Brain pericyte (primary cell): ENCODE data around the gene MAPKAP1.

Experiments used
- DNase-seq: peaks from one replicate; pipeline ENCODE4 v3.0.0-alpha.2; 2012; ENCODE audit warnings: low read depth, low spot score

The MAPKAP1 gene

DNA sequence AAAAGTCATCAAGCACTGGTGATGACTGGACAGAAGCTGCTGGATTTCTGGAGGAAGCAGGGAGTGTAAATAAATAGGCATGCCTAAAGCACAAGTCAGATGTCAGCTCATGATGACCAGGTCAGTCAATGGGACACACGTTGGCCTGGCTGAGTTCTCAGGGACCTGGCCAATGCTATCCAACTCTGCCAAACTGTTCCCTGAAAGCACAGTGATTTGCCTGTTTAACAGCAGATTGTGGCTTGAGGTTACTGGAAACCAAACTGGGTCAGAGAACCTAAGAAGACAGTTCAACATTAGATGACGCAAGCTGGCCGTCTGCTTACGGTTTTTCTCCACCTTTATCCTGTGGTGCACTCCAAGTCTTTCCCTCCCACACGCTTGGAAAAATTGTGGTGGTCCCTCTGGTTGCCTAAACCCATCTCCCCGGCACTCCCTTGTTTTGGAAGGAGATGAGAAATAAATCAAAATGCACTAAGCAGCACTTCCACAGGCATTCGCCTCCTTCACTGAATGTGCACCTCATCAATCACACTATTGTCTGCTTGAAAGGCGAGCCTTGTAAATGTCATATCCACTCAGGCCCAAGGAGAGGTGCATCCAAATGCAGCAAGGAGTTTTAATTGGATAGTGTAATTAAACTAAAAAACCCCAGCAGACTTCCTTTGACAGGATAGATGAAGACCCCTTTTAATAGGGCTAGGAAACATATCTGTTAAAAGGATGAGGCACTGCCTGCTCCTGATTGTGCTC is 245.9 kb downstream of the MAPKAP1 start:
- no peak for DNase-seq

DNA sequence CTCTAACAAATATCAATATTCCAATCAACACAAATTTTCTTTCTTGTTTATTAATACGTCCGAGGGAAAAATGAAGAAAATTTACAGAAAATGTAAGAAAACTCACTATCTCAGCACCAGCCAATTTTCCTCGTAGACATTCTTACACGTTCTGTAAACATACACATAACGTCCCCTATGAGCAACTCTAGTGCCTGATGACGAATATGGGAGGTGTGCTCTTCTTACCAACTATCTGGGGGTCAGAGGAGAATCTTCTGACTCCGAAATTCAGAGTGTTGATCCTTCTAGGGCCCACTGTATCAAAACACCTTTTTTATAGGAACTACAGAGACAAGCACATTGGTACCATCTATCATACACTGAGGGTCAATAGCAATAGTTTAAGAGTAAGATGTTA is 246.7 kb downstream of the MAPKAP1 start:
- DNase-seq = no peak

DNA sequence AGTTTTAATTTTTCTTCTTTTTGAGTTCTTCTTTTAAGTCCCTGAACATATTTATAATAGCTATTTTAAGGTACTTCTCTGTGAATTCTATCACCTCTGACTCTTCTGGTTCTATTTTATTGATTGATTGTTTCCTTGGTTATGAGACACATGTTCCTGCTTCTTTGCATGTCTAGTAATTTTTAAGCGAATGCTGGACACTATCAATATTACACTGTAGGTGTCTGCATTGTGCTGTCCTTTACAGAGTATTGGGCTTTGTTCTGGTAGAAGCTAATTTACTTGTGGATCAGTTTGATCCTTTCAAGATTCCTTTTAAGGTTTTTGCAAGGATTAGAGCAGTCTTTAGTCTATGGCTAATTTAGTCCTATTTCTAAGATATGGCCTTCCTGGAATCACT is 249.7 kb downstream of the MAPKAP1 start:
- DNase-seq = no peak

DNA sequence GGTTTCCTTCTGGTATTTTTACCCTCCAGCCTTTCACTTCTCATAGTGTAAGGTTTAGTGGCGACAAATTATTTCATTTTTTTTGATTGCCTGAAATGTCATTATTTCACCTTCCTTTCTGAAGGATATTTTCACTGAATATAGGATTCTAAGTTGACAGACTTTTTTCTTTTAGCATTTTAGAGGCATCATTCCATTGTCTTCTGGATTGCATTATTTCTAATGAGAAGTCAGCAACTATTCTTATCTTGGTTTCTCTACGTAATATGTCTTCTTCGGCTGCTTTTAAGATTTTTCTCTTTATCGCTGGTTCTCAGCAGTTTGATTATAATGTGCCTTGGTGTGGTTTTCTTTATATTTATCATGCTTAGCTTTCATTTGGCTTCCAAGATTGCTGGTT is 251.1 kb downstream of the MAPKAP1 start:
- no peak for DNase-seq

DNA sequence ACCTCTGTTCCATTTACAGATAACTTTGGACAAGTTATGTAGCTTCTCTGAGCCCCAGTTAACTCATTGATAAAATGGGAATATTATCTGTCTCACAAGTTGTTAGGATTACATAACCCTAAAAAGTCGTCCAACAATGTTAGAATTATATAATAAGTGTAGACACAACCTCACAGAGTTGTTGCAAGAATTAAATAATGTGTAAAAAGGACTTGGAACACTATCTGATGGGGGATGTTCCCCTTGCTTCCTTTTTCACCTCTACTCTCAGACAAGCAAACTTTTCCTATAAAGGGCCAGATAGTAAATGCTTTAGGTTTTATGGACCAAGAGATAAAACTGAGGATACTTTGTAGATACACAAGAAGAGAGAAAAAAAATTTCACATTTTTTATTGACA is 251.9 kb downstream of the MAPKAP1 start:
- DNase-seq = no peak

DNA sequence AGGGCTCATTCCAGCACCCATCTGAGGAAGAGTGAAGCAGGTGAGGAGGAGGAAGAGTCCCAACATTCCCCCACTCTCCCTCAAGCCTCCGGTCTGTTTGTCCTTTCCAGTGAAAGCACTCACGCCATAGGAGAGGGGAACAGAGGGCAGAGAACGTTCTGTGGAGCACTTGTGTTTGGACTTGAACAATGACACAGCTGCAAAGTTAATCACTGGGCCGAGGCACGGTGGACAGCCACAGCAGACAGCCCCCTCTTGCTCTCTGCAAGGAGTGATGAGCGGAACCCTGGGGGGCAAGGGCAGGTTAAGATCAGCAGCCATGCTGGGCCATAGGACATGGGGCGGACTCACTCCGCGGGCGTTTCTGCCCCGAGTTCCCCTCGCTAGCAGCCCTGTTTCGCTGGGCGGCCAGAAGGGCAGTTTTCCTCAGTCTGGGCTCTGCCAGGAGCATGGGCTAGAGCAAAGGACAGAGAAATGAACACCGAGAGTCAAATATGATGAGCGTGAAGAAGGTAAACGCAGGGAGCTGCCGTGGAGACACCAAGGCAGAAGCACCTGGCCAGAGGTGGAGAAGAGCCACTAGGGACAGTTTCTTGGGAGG is 259.7 kb downstream of the MAPKAP1 start:
- no peak for DNase-seq

DNA sequence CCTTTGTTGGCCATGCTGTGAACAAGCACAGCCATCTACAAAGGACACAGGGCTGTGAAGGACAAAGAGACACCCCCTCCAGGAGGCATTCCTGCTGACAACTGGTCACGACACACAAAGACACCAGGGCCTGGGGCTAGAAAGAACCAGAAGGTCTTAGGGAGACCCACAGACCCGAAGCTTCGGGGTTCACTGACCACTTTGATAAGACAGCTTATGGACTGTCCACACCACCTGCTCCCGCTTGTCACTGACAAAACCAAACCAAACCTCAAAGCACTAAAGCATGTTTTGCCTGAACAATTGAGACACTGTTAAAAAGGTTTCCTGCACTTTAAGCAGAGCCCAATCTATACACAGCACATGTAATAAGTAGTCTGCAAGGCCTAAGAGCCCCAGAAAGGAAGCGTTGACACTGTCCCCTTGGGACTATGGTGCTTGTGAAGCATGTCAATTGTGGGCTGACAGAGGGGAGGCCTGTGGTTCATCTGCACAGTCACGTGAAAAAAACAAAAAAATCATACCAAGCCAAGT is 260.4 kb downstream of the MAPKAP1 start:
- no peak for DNase-seq

DNA sequence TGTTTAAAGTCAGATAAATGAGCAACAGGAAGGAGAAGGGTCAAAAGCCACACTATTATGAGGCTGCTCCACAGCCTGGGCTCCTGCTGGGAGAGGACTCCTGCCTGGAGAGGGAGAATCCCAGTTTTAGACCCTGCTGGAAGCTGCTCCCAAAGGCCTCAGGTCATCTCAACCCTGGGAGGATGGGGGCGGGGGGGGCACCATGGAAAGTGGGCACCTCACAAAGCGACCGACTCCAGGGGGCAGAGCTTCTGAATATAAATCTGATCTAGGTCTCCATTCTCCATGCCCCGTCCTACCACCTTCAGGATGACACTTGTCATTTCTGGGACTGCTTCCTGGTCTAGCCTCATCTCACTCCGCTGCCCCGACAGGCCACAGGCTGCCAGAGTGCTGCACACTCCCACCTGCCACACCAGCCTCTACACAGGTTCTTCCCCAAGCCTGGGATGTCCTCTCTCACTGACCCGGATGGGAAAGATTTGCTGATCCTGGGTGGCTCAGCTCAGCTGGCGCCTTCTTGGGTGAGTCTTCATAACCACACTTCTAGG is 262.0 kb downstream of the MAPKAP1 start:
- DNase-seq = no peak

DNA sequence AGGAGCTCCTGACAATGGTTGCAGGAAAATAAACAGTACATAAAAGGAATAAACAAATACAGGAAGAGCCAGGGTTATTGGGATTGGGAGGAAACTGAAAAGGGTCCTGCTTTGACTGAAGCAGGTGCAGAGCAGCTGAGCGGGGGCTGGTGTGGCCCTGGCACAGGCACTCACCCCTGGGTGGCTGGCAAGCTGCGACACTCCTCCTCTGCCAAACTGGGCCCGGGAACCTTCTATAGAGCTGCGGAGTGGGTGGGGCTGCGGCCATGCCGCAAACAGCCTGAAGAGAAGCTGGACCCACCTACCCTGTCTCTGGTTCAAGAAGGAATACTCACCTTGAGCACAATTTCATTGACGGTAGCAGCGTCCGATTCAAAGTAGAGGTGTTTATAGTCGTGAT is 262.8 kb downstream of the MAPKAP1 start:
- DNase-seq = no peak

DNA sequence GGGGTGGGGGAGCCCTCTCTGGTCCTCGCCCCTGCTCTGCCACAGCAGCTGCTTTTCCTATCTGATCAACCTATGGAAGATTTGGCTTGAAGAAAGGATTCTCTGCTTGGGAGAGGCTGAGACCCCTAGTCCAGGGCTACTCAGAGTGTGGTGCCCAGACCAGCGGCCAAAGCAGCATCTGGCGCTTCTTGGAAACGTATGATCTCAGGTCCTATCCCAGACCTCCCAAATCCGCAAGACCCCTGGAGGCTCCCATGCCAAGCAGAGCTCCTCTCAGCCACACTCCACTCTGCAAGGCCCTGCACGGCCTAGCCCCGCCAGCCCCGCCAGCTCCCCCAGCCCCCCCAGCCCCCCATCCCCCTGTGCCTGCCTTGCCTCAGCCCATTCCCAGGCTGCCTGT is 263.6 kb downstream of the MAPKAP1 start:
- no peak for DNase-seq

DNA sequence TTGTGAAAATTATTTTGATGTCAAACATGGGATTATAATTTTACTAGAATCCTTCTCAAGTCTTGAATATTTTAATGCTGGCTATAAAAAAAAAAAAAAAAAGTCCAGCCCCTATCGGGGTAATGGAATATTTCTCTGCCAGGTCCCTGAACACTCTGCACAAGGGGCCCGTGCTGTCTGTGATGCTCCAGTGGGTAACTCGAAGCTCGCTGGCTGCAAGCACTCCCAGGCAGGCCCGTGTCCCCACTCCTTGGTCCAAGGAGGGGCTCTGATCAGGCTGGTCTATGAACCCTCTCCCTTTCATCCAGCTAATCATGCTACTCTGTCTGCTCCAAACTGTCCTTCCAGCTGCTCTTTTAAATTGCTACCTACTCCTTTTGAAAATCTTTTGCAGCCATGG is 264.6 kb downstream of the MAPKAP1 start:
- no peak for DNase-seq

DNA sequence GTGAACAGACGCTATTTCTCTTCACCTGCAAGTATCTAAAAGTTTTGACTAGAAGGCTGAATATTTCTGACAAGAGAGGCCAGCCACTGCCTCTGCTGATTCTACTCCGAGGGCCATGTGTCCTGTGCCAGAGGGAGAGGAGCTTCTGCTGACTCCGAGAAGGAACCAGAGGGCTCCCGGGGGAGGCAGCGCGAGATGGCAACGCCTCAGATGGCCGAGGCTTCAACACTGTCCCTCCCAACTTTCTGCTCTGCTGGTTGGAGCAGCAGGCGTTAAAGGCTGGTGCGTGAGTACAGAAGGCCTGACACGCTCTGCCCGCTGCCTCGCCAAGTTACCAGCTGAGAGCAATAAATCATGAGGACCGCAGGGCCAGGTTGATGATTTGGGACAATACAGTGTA is 266.6 kb downstream of the MAPKAP1 start:
- no peak for DNase-seq

DNA sequence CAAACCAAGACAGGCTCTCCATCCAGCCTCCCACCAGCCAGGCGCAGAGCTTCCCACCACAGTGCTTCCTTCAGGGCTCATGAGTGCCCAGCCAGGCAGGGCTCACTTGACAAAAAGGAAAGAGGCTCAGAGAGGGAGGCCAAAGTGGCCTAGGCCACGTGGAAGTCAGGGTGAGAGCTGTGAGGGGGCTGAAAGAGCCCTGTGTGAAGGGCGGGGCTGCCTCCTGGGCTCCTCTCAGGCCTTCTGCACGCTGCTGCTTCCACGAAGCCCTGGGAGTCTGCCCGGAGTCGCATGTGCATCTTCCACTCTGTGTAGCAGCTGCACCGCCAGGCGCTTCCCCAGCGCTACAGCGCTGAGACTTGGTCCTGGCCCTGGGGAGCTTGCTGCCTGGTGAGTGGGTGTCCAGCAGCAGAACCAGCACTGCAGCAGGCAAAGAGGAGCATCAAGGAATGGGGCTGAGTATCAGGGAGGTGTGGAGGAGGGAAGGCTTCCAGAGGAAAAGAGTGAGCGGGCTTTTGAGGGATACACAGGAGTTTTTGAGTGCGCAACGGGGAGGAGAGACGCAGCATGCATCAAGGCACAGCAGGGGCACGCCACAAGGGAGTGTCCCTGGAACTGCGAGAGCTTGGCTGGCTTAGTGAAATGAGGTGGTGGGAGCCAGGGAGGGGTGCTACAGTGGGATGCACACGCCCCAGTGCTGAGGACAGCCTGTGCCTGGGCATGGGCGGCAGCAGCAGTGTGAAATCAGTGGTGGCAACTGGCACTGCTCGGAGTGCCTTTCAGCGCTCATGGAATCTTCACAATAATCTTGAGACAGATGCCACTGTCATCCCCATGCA is 267.4 kb downstream of the MAPKAP1 start:
- no peak for DNase-seq

DNA sequence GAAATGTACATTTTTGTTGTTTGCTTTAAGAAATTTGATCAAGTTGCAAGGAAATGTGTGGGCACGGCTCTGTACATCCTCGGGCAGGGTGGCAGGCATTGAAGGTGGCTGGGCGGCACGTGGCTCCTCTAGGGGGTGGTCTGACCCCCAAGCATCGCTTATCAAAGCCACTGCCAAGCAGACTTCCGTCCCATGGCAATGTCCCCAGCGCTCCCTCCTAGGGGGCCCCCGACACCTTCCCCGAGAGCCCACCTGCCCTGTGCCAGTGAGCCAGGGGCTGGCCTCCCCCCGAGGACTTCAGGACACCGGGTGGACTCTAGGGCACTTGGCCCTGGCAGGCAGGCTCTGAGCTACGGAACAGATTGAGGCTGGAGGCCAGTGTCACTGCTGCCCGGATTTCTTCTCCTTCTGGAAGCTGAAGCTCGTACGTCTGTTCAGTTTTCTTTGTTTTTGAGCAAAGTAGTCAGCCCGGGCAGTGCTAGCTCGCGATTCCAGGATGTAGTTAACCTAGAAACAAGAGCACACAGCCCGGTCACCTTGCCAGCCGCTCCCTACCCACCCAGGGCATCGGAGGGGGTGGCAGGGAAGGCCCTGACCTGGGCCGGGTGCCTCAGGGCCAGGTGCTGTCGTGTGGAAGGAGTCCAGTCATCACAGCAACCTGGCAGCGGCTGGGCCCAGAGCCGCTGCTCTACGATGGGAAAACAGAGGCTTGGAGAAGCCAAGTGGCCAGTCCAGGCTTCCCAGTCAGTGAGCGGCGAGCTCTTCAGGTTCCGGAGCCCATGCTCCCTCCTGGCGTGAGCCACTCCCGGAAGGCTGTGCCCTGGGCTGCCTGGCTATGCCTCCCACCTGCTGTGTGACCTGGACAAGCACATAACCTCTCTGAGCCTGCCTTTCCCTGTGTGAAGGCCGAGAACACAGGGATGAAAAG is 268.2 kb downstream of the MAPKAP1 start:
- no peak for DNase-seq

DNA sequence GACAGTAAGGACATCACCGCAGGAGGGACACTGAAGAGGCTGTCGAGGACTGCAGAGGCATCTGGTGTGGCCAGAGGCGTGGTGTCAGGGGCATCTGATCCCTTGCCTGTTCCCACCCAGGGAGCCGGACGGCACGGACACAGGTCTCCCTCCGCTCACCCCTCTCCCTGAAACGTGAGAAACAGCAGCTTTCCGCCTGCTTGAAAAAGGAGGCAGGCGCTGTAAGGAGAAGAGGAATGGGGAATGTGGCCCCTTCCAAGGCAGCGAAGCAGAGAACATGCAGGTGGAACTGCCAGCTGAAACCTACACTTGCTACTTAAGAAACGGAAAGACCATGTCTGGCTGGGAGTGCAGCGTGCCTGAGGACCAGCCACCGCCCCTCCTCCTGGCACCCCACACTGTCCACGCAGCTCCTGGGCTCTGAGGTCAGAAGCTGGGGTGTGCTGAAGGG is 269.2 kb downstream of the MAPKAP1 start:
- DNase-seq = no peak

DNA sequence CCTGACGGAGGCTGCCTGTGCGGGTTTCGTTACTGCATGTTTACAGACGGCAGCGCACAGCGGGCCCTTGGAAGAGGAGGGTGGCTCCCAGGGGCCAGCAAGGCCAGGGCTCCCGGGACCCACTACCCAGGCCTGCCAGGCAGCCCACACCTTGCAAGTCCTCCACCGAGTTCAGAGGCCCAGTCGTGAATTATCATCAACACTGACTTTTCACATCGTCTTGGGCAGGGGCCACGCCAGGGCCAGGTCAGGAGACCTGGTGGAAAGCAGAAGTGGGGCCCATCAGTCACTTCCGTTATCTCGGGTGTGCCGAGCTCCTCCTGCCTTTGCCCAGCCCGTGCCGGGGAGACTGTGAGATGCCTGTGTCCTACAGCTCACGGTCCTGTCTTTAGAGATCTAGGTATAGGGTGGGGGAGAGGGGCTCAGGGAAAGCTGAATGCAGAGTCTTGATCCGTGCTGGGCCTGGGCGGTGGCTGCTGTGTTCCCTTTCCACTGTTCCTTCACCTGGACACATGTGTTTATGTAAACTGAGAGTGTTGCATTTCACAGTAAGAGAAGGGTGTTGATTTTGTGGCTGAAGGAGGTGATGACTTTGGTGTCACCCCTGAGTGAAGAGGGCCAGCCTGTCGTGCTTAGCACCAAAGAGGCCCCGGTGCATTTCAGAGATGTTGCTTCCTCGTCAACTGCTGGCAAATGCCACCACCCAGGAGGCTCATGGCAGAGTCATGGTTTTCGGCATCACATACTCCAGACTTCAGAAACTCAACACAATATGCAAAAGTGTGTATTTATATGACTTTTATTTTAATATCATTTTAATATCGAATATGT is 270.2 kb downstream of the MAPKAP1 start:
- no peak for DNase-seq

DNA sequence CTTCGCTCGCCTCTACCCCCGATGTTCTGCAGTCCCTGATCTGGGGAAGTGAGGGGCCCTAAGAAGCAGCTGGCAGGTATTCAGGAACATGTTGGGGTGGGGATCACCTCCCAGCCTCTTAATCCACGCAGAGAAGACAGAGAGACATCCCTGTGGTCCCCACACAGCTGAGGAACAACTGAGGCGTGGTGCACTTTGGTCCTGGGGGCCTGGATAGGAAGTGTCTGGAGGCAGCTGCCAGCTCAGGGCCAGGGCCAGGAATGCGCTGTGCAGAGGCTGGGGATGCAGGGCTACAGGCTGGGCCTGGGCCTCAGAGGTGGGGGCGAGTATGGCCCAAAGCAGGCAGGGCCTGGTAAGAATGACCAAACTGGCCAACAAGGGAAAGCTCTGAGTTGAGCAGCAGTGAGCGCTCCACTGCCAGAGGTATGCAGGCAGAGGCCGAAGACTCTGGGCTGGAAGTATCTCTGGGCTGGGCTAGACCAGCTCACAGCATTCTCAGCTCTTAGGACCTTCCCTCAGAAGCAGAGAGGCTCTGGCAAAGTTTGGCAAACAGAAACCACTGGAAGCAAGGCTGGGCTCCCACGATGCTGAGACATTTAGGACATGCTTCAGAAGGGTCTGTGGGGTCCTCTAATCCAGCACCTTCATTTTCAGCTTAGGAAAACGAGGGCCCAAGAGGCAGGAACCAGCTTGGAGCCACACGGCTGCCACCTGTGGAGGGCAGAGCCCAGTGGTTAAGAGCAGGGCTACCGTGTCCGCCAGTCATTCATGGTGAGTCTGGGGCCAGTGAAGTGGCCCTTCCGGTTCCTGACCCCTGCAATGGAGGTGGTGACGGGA is 271.0 kb downstream of the MAPKAP1 start:
- no peak for DNase-seq

DNA sequence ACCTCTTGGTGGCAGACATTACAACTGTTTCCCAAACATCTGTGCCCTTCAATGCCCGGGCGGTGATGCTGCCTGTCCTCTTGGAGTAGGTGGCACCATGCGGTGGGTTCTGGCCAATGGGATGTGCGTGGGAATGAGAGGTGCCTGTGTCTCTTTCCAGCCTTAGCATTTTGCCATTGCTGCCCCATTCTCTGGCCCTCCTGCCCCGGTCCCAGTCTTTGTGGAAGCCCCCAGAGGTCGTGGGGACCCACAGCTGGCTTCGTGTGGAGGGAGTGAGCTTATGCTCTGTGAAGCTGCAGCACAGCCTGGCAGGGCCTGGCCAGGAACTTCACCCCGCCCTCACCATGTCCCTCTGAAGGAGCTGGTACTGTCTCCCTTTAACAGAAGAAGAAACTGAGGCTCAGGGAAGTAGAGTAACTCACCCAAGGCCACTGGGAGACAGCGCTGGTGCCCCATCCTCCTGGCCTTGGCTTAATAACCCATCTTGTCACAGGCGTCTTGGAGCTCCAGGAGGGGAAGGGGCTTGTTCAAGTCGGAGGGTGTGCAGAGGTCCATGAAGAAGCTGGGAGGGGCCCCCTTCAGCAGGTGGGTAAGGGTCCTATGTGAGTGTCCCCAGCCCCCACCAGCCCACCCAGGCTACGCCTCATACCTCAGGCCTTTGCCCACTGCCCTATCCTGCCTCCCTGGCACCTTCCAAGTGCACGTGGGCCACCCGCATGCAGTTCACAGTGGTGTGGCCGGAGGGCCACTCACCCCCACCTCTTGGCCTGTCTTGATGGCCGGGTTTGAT is 271.8 kb downstream of the MAPKAP1 start:
- no peak for DNase-seq
